AG04450 (cell line): ENCODE measurements around the gene CNGA2. TPM values are rescaled to one million over a fixed set of nuclear protein-coding genes. Genes with fewer than 3 reads are reported as not detected.

ENCODE experiments used
- CTCF ChIA-PET: fragments of 300-600, 350-600 bp; formaldehyde crosslinking; extraction: SDS; loops from one replicate; lab custom pipeline; 2022; ENCODE audit warnings: antibody characterized with exemption, inconsistent platforms; lab: Charles Lee
- POLR2A ChIA-PET: fragments of 350-600 bp; formaldehyde crosslinking; extraction: SDS; loops from one replicate; lab custom pipeline; 2021; ENCODE audit warnings: antibody characterized with exemption, inconsistent platforms; lab: Yijun Ruan, JAX
- DNase-seq: peaks from one replicate; pipeline ENCODE4 v3.0.0-alpha.2; 2011; ENCODE audit warnings: low read depth, low spot score
- H3K27ac ChIP-seq: one replicate; pipeline ENCODE4 v1.5.1; 2012; ENCODE audit warnings: low read depth, low read length, control low read depth
- H3K27me3 ChIP-seq: one replicate; pipeline ENCODE4 v1.6.0; 2012; ENCODE audit warnings: low read length; ENCODE audit not compliant: control insufficient read depth, insufficient read depth
- H3K4me3 ChIP-seq: 2 replicates; pipeline ENCODE4 v1.5.1; 2011; ENCODE audit warnings: mild to moderate bottlenecking, low read depth, low read length, control low read depth
- H3K9me3 ChIP-seq: 2 replicates; pipeline ENCODE4 v1.5.1; 2012; ENCODE audit warnings: low read length; ENCODE audit not compliant: control insufficient read depth, insufficient read depth
- polyA plus RNA-seq: library from polyadenylated mRNA; depleted of rRNA; stranded (reverse); fragments of >200 nt; gene quantifications from 2 replicates; pipeline ENCODE4 v1.2.3, GENCODE V29; 2011
- TF ChIP-seq, protein P1 (sequence below): IDR thresholded peaks from 2 replicates; pipeline ENCODE4 v1.5.1; 2011; ENCODE audit warnings: low read depth, low read length, control low read depth, inconsistent platforms

CNGA2 gene
- polyA plus RNA-seq, 1 experiment, result not detected

DNA sequence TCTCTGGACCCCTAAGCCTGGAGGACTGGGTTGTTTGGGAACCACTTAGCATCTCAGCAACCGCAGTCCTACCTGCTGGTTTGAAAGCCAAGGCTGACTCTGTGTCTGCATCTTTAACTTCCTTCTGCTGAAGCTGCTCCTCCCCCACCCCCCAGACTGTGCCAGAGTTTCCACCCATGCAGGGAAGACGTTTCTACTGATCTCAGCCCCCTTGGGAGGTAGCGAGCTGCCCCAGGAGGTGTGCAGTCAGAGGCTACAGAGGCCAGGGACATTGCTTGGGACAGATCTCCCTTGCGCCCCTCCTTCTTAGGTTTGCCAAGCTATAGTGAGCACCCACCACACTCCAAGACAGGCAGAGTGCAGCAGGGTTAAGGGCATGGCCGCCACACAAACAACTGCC, 23.4 kb upstream of the CNGA2 start:
- no peak overlapping the region for H3K27ac ChIP-seq
- POLR2A ChIA-PET, result no interaction called here
- CTCF ChIA-PET, result no interaction called here

DNA sequence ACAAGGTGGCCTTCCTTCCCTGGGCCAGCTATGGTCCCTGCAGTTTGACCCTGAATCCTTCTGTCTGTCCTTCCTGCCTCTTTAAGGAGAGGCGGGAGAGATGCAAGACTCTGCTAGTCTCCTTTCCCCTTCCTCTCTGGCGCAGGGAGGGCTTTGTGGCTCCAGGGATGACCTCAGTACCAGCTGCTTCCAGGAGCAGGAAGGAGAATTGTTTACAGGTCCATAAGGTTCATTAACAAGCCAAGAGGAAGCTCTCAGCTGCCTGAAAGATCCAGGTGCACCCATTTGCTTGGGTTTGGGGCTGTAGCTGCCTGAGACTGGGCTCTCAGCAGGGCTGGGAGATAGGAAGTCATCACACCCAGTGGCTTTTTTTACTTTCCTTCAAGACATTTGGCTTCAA, 22.8 kb upstream of the CNGA2 start:
- no peak for DNase-seq
- ChIA-PET POLR2A (no interaction called here), CTCF (no interaction called here)
- no peak overlapping the region for H3K4me3 ChIP-seq
- no peaks in the 10 kb centered on the region for H3K27me3 ChIP-seq
- H3K9me3 ChIP-seq, result no peaks in the 10 kb centered on the region
- no peak overlapping the region for H3K27ac ChIP-seq
- TF ChIP-seq, protein P1, sequence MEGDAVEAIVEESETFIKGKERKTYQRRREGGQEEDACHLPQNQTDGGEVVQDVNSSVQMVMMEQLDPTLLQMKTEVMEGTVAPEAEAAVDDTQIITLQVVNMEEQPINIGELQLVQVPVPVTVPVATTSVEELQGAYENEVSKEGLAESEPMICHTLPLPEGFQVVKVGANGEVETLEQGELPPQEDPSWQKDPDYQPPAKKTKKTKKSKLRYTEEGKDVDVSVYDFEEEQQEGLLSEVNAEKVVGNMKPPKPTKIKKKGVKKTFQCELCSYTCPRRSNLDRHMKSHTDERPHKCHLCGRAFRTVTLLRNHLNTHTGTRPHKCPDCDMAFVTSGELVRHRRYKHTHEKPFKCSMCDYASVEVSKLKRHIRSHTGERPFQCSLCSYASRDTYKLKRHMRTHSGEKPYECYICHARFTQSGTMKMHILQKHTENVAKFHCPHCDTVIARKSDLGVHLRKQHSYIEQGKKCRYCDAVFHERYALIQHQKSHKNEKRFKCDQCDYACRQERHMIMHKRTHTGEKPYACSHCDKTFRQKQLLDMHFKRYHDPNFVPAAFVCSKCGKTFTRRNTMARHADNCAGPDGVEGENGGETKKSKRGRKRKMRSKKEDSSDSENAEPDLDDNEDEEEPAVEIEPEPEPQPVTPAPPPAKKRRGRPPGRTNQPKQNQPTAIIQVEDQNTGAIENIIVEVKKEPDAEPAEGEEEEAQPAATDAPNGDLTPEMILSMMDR, result no peak

More for the DNA sequence above, 23.4 kb upstream of the CNGA2 start:
- no peaks in the 10 kb centered on the region for H3K27me3 ChIP-seq
- TF ChIP-seq, protein P1, result no peak
- DNase-seq, result no peak
- no peak overlapping the region for H3K4me3 ChIP-seq
- H3K9me3 ChIP-seq, result no peaks in the 10 kb centered on the region

- POLR2A ChIA-PET, result no interaction called here
- no peak overlapping the region for H3K4me3 ChIP-seq
- H3K9me3 ChIP-seq, result no peaks in the 10 kb centered on the region
- H3K27ac ChIP-seq, result no peak overlapping the region
- CTCF ChIA-PET, result no interaction called here
- TF ChIP-seq, protein P1, result no peak
- no peak for DNase-seq
- no peaks in the 10 kb centered on the region for H3K27me3 ChIP-seq
These were observed 22.3 kb upstream of the CNGA2 start for GRCh38 chrX:151712253-151712652.

GRCh38 chrX:151713849-151714248, 20.7 kb upstream of the CNGA2 start:
- DNase-seq, result no peak
- CTCF ChIA-PET, result no interaction called here
- POLR2A ChIA-PET, result no interaction called here
- Histone ChIP-seq H3K4me3 (no peak overlapping the region), H3K27me3 (no peaks in the 10 kb centered on the region), H3K27ac (no peak overlapping the region), H3K9me3 (no peaks in the 10 kb centered on the region)
- TF ChIP-seq, protein P1, result peak; percentile 47

DNA sequence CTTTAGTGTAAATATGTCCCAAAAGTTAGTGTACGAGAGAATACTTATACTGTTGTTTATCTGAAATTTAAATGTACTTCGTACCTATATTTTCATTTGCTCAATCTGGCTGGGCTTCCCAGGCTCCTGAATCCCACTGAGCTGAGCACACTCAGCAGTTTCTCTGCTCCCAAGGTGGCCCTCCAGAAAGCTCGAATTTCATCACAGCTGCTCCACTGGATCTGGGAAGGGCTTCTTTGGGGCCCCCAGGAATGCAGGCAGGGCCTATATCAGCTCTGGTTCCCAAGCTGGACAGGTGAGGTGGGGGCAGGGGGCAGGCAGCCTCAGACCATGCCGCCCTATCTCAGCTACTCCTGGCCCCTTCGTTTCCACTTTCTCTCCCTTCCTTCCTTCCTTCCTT, 20.2 kb upstream of the CNGA2 start:
- POLR2A ChIA-PET, result no interaction called here
- TF ChIP-seq, protein P1, result no peak
- no peaks in the 10 kb centered on the region for H3K27me3 ChIP-seq

More for the DNA sequence above, 20.2 kb upstream of the CNGA2 start:
- H3K9me3 ChIP-seq, result no peaks in the 10 kb centered on the region
- no peak overlapping the region for H3K4me3 ChIP-seq
- CTCF ChIA-PET, result no interaction called here
- DNase-seq, result no peak
- H3K27ac ChIP-seq, result no peak overlapping the region
